ENCODE measurements around the gene RPL26.
"Not testable (repeated sequence)": the region's sequence is repeated elsewhere in the genome, so short reads cannot be mapped to it uniquely, and the experiment has no call there.

Gene RPL26

GRCh38 chr17:8394497-8394896 is 11.5 kb upstream of the RPL26 start:
- not testable (repeated sequence) for DNase-seq (ENCODE audit: low read depth in 2 of 2)

DNA sequence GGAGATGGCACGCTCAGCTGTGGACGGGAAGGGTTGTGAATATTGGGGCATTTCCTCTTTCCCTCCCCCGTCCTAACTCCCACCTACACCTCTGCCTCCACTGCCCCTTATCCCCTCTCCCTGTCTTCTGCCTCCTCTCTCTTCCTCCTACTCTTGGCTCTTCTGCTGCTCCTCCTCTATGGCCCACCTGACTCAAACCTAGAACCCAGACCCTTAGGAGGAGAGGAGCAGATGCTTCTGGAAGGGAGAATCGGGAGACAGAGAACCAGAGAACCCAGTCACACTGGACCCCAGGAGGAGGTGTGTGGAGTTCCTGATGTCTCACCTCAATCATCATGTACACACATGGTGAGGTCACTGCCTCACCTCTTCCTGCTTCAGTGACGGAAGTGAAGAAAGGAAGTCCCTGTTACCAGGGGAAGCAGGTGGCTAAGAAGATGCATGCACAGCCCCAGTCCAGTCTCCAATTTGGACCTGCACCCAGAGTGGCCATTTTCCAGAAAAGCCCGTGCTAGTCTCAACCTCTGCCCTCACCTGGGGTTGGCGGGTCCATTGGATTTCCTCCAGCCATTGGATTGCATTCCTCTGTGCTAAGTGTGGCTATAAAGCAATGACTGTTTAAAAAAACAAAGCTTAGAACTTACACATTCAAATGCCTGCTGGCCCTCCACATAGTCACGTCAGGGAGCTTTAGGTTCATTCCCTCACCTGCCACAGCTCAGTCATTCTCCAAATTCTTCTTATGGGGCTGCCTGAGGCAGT is 10.7 kb upstream of the RPL26 start:
- no peak for DNase-seq (ENCODE audit: low read depth in 2 of 2)

GRCh38 chr17:8392674-8393469 is 9.9 kb upstream of the RPL26 start:
- no peak for DNase-seq (ENCODE audit: low read depth in 2 of 2)

DNA sequence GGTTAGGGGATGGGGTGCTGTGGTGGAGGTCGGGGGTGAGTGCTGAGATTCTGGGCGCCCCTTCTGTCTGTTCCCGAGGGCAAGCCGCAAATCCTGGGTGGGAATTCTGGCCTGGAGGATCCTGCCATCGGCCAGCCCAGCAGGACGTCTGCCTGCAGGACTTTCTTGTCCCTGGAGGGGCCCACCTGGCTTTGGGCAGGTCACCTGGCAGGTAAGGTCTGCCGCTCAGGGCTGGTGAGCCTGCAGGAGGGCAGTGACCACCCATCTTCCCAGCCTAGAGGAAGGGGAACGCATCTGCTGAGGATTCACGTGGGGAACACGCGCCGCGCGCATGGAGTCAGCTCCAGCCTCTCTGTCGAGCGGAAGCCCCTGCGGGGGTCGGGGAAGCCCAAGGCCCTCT is 9.3 kb upstream of the RPL26 start:
- DNase-seq (ENCODE audit: low read depth in 2 of 2) = no peak

DNA sequence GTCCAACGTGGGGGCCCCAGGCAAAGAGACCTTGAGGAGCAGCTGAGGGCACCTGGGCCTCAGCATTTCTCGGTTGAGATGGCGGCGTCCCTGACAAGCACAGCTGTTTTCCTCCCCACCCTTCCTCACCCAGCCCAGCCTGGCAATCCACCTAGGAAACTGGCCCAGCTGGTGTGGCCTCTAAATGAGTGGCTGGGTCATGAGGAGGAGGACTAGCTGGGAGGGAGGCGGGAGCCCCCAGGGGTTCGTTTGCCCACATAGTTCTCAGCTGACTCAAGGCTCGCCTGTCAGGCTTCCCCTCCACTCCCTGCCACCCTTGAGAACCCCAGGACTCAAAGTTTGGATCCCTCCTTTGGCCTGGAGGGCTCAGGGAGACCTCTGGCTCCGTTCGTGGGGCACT is 8.7 kb upstream of the RPL26 start:
- no peak for DNase-seq (ENCODE audit: low read depth in 2 of 2)

GRCh38 chr17:8387914-8388651 is 5.1 kb upstream of the RPL26 start:
- no peak for DNase-seq (ENCODE audit: low read depth in 2 of 2)

- no peak for DNase-seq (ENCODE audit: low read depth in 2 of 2)
These were observed 3.8 kb upstream of the RPL26 start for GRCh38 chr17:8386841-8387240.

GRCh38 chr17:8384801-8385378 is 1.9 kb upstream of the RPL26 start:
- no peak for DNase-seq (ENCODE audit: low read depth in 2 of 2)

GRCh38 chr17:8382880-8383142 is 182 bp downstream of the RPL26 start:
- DNase-seq (ENCODE audit: low read depth in 2 of 2) = no peak

- no peak for DNase-seq (ENCODE audit: low read depth in 2 of 2)
These were observed 727 bp downstream of the RPL26 start for GRCh38 chr17:8382052-8382879.

GRCh38 chr17:8380049-8380448 is 2.9 kb downstream of the RPL26 start:
- DNase-seq (ENCODE audit: low read depth in 2 of 2) = no peak

GRCh38 chr17:8378117-8378516 is 4.9 kb downstream of the RPL26 start:
- not testable (repeated sequence) for DNase-seq (ENCODE audit: low read depth in 2 of 2)

- DNase-seq (ENCODE audit: low read depth in 2 of 2) = no peak
These were observed 5.6 kb downstream of the RPL26 start for GRCh38 chr17:8377422-8377821.

DNA sequence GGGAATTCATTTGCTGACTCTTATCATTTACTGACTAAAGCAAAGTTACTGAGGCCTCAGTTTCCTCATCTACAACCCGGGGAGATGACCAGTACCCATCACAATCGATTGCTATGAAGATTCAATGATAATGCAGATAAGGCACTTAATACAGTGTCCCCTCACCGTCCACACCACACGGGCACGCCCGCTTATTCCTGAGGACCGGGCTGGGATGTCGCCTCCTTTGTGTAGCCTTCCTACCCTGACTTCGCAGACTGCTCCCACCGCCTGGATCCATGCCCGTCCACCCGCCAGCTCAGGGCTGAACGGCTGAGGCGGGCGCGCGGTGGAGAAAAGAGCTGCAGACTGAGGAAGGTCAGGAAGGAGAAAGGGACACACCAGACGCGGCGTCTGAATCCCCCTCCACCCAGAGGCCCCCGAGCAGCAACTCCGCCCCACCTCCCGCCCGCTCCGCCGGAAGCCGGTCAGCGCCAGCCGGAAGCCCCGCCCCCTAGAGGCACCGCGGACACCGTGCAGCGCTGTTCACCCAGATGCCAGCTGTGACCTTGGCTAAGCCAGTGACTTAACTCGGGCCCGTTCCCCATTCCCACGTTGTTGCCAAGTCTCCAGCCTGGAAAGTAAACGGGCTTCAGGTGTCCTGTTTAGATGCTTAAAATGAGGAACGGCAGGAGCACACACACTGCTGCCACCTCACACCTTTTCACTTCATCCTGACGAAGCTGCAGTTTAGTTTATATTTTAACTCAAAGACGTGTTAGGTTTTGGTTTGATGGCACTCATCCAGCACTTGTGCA is 6.5 kb downstream of the RPL26 start, which contains the start of gene KRABD2:
Gene KRABD2 (minus strand): TSS at position 434 of the 797 bp plus-strand sequence.
- peak; percentile 86 to 87 for DNase-seq (ENCODE audit: low read depth in 2 of 2)

DNA sequence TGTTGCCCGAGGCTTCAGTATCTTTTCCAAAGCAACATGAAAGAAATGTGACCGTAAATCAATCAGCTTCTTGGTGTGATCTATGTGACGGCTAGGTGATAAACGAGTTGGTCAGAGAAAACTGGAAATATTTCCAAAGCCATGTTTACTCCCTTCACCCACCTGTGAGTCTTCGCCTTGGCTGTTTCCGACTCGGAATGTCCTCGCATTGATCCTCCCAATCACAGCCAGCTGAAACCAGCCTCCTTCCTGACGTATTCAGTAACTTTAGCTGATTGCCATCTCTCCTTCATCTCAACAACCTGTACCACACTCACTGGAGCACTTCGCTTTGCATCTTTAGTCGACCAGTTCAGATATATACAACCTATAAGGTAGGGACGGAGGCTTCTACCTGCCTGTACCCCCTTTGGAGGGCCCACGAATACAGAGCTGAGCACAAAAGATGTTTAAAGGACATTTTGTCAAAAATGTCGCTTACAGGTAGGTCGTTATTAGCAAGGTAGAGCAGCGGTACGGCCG is 7.2 kb downstream of the RPL26 start:
- DNase-seq (ENCODE audit: low read depth in 2 of 2) = no peak

DNA sequence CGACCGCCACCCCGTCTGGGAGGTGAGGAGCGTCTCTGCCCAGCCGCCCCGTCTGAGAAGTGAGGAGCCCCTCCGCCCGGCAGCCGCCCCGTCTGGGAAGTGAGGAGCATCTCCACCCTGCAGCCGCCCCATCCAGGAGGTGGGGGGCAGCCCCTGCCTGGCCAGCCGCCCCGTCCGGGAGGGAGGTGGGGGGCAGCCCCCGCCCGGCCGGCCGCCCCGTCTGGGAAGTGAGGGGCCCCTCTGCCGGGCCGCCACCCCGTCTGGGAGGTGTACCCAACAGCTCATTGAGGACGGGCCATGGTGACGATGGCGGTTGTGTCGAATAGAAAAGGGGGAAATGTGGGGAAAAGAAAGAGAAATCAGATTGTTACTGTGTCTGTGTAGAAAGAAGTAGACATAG is 9.1 kb downstream of the RPL26 start:
- DNase-seq (ENCODE audit: low read depth in 2 of 2) = not testable (repeated sequence)

- no peak for DNase-seq (ENCODE audit: low read depth in 2 of 2)
These were observed 10.6 kb downstream of the RPL26 start for GRCh38 chr17:8372422-8372821.

GRCh38 chr17:8371786-8372185 is 11.2 kb downstream of the RPL26 start:
- DNase-seq (ENCODE audit: low read depth in 2 of 2) = no peak

- DNase-seq (ENCODE audit: low read depth in 2 of 2) = no peak
These were observed 13.0 kb downstream of the RPL26 start for GRCh38 chr17:8369944-8370343.

DNA sequence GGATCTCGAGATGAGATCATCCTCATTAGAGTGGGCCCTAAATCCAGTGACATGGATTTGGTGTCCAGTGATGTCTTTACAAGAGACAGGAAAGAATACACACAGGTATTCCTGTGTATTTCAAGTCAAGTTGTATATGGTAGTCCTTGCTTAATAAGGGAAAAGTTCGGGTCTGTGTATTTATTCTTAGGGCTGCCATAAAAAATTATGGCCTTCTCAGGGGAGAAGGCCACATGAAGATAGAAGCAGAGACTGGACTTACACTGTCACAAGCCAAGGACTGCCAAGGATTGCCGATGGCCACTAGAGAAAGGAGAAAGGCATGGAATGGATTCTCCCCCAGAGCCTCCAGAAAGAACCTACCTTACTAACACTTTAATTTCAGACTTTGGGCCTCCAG is 14.8 kb downstream of the RPL26 start:
- DNase-seq (ENCODE audit: low read depth in 2 of 2) = no peak
